ENCODE results near the gene MYO15B. TPM values are rescaled to one million over a fixed set of nuclear protein-coding genes. Genes with fewer than 3 reads are reported as not detected.

Gene MYO15B
- total RNA-seq, 2 donors from 2014 or later, result 210 to 462 TPM

DNA sequence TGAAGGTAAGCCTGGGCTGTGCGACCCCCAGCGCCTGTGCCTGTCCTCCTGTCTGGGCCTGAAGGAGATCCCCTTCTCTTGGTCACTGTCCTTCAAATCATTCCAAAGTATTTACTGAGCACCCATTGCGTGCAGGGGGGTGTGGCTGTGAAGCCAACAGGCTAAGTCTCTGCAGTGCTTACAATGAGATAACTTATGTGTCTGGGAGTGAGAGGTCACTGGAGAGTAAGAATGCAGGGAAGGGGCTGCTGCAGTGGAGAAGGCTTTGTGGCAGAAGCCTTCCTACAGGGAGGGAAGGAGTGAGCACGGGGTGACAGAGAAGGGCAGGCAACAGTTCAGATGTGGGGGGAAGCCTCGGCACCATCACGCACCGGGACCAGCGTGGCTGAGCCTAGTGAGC is 34.5 kb downstream of the MYO15B start:
- Histone ChIP-seq H3K36me3 (no peaks in the 10 kb centered on the region), H3K4me1 (peaks cover 5% of the 10 kb centered on the region), H3K9me3 (no peaks in the 10 kb centered on the region), H3K27ac (no peak overlapping the region), H3K9ac (ENCODE audit: low read depth in 2 of 2, low read length in 2 of 2) (no peak overlapping the region), H3K4me3 (no peak overlapping the region), H3K27me3 (no peaks in the 10 kb centered on the region)
- TF ChIP-seq, protein P1, sequence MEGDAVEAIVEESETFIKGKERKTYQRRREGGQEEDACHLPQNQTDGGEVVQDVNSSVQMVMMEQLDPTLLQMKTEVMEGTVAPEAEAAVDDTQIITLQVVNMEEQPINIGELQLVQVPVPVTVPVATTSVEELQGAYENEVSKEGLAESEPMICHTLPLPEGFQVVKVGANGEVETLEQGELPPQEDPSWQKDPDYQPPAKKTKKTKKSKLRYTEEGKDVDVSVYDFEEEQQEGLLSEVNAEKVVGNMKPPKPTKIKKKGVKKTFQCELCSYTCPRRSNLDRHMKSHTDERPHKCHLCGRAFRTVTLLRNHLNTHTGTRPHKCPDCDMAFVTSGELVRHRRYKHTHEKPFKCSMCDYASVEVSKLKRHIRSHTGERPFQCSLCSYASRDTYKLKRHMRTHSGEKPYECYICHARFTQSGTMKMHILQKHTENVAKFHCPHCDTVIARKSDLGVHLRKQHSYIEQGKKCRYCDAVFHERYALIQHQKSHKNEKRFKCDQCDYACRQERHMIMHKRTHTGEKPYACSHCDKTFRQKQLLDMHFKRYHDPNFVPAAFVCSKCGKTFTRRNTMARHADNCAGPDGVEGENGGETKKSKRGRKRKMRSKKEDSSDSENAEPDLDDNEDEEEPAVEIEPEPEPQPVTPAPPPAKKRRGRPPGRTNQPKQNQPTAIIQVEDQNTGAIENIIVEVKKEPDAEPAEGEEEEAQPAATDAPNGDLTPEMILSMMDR (IDR thresholded peaks at IDR 0.05), result no peak
- no peak for DNase-seq
- intact Hi-C loops (cut with DNase I), result no loop called here

DNA sequence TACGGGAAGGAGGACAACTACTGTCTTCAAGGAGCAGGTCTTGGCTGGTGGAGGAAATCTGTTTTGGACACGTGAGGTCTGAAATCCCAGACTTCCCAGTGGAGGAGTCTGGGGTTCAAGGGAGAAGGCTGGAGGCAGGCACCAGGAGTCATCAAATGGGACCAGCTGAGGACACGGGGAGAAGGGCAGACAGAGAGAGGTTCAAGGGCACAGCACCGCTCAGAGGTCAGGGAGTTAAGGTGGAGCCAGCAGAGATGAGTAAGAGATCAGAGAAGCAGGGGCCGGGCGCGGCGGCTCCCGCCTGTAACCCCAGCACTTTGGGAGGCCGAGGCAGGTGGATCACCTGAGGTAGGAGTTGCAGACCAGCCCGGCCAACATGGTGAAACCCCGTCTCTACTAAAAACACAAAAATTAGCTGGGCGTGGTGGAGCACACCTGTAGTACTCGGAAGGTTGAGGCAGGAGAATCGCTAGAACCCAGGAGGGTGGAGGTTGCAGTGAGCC is 35.2 kb downstream of the MYO15B start:
- intact Hi-C loops (cut with DNase I), result no loop called here
- H3K4me3 ChIP-seq, result no peak overlapping the region
- peaks cover 1% of the 10 kb centered on the region for H3K4me1 ChIP-seq
- TF ChIP-seq, protein P1 (IDR thresholded peaks at IDR 0.05), result no peak
- H3K27me3 ChIP-seq, result no peaks in the 10 kb centered on the region
- H3K36me3 ChIP-seq, result no peaks in the 10 kb centered on the region
- no peak overlapping the region for H3K9ac ChIP-seq (ENCODE audit: low read depth in 2 of 2, low read length in 2 of 2)
- H3K27ac ChIP-seq, result no peak overlapping the region
- DNase-seq, result no peak
- no peaks in the 10 kb centered on the region for H3K9me3 ChIP-seq

DNA sequence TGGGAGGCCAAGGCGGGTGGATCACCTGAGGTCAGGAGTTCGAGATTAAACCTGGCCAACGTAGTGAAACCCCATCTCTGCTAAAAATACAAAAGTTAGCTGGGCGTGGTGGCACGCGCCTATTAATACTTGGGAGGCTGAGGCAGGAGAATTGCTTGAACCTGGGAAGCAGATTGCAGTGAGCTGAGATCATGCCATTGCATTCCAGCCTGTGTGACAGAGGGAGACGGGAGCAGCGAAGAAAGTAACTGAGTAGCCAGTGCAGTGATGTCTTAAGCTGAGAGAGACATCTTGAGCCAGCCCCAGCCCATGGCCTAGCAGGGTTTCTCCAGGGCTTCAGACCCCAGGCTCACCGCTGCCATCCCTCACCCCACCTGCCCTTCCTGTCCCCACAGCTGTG is 35.8 kb downstream of the MYO15B start:
- TF ChIP-seq, protein P1 (IDR thresholded peaks at IDR 0.05), result no peak
- intact Hi-C loops (cut with DNase I), result no loop called here
- no peaks in the 10 kb centered on the region for H3K36me3 ChIP-seq
- H3K4me1 ChIP-seq, result no peaks in the 10 kb centered on the region
- H3K27ac ChIP-seq, result no peak overlapping the region
- DNase-seq, result no peak
- H3K4me3 ChIP-seq, result no peak overlapping the region
- no peak overlapping the region for H3K9ac ChIP-seq (ENCODE audit: low read depth in 2 of 2, low read length in 2 of 2)
- H3K9me3 ChIP-seq, result no peaks in the 10 kb centered on the region
- no peaks in the 10 kb centered on the region for H3K27me3 ChIP-seq

DNA sequence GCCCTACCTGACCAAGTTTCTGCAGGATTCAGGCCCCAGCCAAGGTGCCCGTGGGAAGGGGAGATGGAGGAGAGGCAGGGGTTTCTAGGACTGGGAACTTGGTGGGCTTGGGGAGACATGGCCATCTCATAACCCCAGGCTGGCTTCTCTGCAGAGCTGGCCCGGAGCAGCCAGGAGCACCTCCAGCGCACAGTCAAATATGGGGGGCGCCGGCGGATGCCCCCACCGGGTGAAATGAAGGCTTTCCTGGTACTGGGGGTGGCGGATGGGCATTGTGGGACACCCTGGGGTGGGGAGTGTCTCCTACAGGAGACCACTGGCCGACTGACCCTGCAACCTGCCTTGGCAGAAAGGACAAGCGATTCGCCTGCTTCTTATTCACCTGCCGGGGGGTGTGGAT is 36.4 kb downstream of the MYO15B start:
- TF ChIP-seq, protein P1 (IDR thresholded peaks at IDR 0.05), result no peak
- H3K4me1 ChIP-seq, result no peaks in the 10 kb centered on the region
- no peak overlapping the region for H3K4me3 ChIP-seq
- no peaks in the 10 kb centered on the region for H3K9me3 ChIP-seq
- H3K36me3 ChIP-seq, result no peaks in the 10 kb centered on the region
- no peak overlapping the region for H3K9ac ChIP-seq (ENCODE audit: low read depth in 2 of 2, low read length in 2 of 2)
- H3K27ac ChIP-seq, result no peak overlapping the region
- no peaks in the 10 kb centered on the region for H3K27me3 ChIP-seq
- intact Hi-C loops (cut with DNase I), result no loop called here
- DNase-seq, result no peak

DNA sequence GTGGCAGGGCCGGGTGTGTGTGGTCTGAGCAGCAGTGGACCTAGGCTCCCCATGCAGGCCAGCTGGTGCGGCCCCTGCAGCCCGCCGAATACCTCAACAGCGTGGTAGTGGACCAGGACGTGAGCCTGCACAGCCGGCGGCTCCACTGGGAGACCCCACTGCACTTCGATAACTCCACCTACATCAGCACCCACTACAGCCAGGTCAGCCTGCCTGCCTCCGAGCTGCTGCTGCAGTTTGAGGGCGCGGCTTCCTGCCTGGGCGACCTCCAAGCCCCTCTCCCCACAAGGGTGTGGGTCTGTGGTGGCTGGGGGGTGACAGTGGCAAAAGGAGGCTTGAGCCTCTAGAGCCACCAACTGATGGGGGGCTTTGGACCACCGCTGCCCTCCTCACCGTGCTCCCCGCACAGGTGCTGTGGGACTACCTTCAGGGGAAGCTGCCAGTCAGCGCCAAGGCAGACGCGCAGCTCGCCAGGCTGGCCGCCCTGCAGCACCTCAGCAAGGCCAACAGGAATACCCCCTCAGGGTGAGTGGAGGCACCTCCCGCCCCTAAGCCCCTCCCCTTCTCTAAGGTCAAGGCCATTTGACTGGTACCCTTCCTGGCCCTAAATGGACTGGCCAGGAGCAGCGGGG is 37.2 kb downstream of the MYO15B start:
- H3K36me3 ChIP-seq, result no peaks in the 10 kb centered on the region

More for the DNA sequence above, 37.2 kb downstream of the MYO15B start:
- DNase-seq, result no peak
- TF ChIP-seq, protein P1 (IDR thresholded peaks at IDR 0.05), result no peak
- H3K9me3 ChIP-seq, result no peaks in the 10 kb centered on the region
- no peak overlapping the region for H3K27ac ChIP-seq
- H3K4me3 ChIP-seq, result no peak overlapping the region
- no peaks in the 10 kb centered on the region for H3K4me1 ChIP-seq
- no peaks in the 10 kb centered on the region for H3K27me3 ChIP-seq
- intact Hi-C loops (cut with DNase I), result no loop called here
- H3K9ac ChIP-seq (ENCODE audit: low read depth in 2 of 2, low read length in 2 of 2), result no peak overlapping the region

All from colonic mucosa (tissue), 4 donors.